ENCODE data around the gene LAS1L. TPM values are rescaled to one million over a fixed set of nuclear protein-coding genes. Genes with fewer than 3 reads are reported as not detected.

The LAS1L gene
- total and polyA plus RNA-seq, 2 donors (not counting 3 experiments of a cell fraction or from before 2014, with no cell fraction given), result 22.9 to 34.2 TPM

DNA sequence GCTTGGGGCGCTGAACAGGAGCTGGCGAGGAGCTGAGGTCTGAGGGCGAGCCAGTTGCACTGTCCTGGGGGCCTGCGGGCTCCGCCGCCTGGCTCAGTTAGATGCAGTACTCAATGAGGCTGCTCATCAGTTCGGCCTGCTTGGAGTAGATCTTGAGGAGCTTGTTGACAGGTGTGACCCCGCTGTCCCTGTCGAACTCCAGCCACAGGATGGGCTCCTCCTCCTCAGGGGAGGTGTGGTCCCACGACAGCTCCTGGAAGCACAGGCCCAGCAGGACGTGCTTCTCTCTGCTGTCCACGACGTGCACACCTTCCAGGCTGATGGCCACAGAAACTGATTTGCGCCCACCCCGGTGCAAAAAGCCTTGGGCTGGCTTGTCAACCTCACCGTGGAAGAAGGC is 16.5 kb upstream of the LAS1L start:
- Histone ChIP-seq H2AFZ (ENCODE audit: low read depth, low read length) (no peak overlapping the region), H3K9ac (replicated peaks; ENCODE audit: extremely low read depth, insufficient read depth, low read length) (no peak overlapping the region), H3K9me3 (replicated peaks; ENCODE audit: control insufficient read depth, insufficient read depth, low read length) (no peaks in the 10 kb centered on the region), H3K4me1 (ENCODE audit: control insufficient read depth, extremely low read depth, insufficient read depth, low read length) (no peaks in the 10 kb centered on the region), H3K4me3 (replicated peaks in 1 of 3; ENCODE audit: insufficient read depth in 1 of 3, low read depth in 1 of 3, low read length in 3 of 3) (no peak overlapping the region), H3K27ac (ENCODE audit: insufficient read depth, low read depth, low read length) (no peak overlapping the region), H3K9me1 (replicated peaks; ENCODE audit: control insufficient read depth, extremely low read depth, insufficient read depth, low read length) (no peaks in the 10 kb centered on the region), H3K36me3 (ENCODE audit: control insufficient read depth in 2 of 2, extremely low read depth in 1 of 2, insufficient read depth in 2 of 2, low read length in 2 of 2) (no peaks in the 10 kb centered on the region), H3K79me2 (ENCODE audit: control insufficient read depth, insufficient read depth, low read length) (no peaks in the 10 kb centered on the region), H4K20me1 (replicated peaks; ENCODE audit: control insufficient read depth, extremely low read depth, insufficient read depth, low read length) (no peaks in the 10 kb centered on the region), H3K27me3 (ENCODE audit: control insufficient read depth in 2 of 2, insufficient read depth in 2 of 2, low read length in 2 of 2) (no peaks in the 10 kb centered on the region), H3K4me2 (ENCODE audit: insufficient read depth, low read length) (no peak overlapping the region)
- BruUV-seq (replicated peaks), result no TSS peak
- dilution Hi-C loops (cut with MboI; ENCODE audit: extremely low pct_ligation_motif_present, low sequenced_read_pairs), result no loop called here
- CTCF ChIA-PET, result no interaction called here
- no peak for TF ChIP-seq EZH2 (IDR thresholded peaks at IDR 0.05; ENCODE audit: borderline replicate concordance, low read depth, low read length, severe bottlenecking)
- no peak for TF ChIP-seq MYC (IDR thresholded peaks at IDR 0.05; ENCODE audit: low read depth, low read length)
- TF ChIP-seq POLR2A (IDR thresholded peaks at IDR 0.05; ENCODE audit: low read depth, low read length), result no peak
- no peak for TF ChIP-seq FOS (IDR thresholded peaks at IDR 0.05; ENCODE audit: borderline replicate concordance, insufficient read depth, low read length)
- TF ChIP-seq GATA2 (IDR thresholded peaks at IDR 0.05; ENCODE audit: insufficient read depth, insufficient read length, low read depth, low read length), result no peak
- TF ChIP-seq JUN (IDR thresholded peaks at IDR 0.05; ENCODE audit: borderline replicate concordance, insufficient read depth, insufficient read length, low read depth), result no peak
- TF ChIP-seq, protein P1, sequence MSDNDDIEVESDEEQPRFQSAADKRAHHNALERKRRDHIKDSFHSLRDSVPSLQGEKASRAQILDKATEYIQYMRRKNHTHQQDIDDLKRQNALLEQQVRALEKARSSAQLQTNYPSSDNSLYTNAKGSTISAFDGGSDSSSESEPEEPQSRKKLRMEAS (IDR thresholded peaks at IDR 0.05; ENCODE audit: insufficient read depth, insufficient read length), result no peak
- no peak for TF ChIP-seq CTCF (IDR thresholded peaks at IDR 0.05; ENCODE audit: extremely low read depth in 1 of 2, insufficient read depth in 1 of 2, low read depth in 1 of 2, low read length in 2 of 2)
- no peak for TF ChIP-seq POLR2AphosphoS5 (IDR thresholded peaks at IDR 0.05; ENCODE audit: insufficient read depth, low read depth, low read length)
- DNase-seq (ENCODE audit: low read depth, low spot score), result no peak
- intact Hi-C loops (cut with micrococcal nuclease), result no loop called here
- FAIRE-seq, result no peak
- POLR2A ChIA-PET, result no interaction called here

All from endothelial cell of umbilical vein (primary cell).